ENCODE results near the gene CCDC50.

The CCDC50 gene

DNA sequence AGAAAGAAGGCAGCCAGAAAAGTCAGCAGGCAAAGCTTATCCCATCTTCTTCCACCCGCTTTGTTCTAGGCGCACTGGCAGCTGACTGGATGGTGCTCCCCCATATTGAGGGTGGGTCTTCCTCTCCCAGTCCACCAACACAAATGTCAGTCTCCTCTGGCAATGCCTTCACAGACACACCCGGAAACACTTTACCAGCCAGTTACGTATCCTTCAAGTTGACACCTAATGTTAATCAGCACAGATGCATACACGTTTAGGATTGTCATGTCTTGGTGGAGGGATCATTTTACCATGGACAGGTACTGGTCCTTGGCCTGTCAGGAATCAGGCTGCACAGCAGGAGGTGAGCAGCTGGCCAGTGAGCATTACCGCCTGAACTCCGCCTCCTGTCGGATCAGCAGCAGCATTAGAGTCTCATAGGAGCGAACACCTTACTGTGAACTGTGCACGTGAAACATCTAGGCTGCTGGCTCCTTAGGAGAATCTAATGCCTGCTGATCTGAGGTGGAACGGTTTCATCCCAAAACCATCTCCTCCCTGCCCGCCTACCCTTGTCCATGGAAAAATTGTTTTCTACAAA lies 72.7 kb downstream of the CCDC50 start:
- Histone ChIP-seq H3K4me3 (replicated peaks; ENCODE audit: low read depth, low read length) (no peak overlapping the region), H3K36me3 (ENCODE audit: control insufficient read depth, insufficient read depth, low read length) (no peaks in the 10 kb centered on the region; the same call in 1 of the 2 replicates), H3K27me3 (replicated peaks; ENCODE audit: control insufficient read depth, insufficient read depth, low read length) (no peaks in the 10 kb centered on the region)
- TF ChIP-seq, protein P1, sequence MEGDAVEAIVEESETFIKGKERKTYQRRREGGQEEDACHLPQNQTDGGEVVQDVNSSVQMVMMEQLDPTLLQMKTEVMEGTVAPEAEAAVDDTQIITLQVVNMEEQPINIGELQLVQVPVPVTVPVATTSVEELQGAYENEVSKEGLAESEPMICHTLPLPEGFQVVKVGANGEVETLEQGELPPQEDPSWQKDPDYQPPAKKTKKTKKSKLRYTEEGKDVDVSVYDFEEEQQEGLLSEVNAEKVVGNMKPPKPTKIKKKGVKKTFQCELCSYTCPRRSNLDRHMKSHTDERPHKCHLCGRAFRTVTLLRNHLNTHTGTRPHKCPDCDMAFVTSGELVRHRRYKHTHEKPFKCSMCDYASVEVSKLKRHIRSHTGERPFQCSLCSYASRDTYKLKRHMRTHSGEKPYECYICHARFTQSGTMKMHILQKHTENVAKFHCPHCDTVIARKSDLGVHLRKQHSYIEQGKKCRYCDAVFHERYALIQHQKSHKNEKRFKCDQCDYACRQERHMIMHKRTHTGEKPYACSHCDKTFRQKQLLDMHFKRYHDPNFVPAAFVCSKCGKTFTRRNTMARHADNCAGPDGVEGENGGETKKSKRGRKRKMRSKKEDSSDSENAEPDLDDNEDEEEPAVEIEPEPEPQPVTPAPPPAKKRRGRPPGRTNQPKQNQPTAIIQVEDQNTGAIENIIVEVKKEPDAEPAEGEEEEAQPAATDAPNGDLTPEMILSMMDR (IDR thresholded peaks at IDR 0.05; ENCODE audit: insufficient read depth, low read length, poor library complexity, severe bottlenecking) = no peak
- DNase-seq (ENCODE audit: extremely low read depth, insufficient read length) = no peak

DNA sequence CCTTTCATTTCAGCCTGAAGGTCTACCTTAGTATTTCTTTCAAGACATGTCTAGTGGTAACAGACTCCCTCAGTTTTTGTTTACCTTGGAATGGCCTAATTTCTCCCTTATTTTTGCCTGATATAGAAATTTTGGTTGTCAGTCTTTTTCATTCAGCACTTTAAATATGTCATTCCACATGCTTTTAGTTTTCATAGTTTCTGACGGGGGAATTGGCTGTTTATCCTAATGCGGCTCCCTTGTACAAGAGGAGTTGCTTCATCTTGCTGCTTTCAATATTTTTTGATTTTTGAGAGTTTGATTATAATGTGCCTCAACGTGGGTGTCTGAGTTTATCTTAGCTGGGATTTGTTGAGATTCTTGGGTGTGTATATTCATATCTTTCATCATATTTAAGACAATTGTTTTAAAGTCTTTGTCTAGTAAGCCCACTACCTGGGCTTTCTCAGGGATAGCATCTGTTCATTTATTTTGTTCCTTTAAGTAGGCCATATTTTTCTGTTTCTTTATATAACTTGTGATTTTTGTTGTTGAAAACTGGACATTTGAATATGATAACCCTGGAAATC lies 80.7 kb downstream of the CCDC50 start:
- TF ChIP-seq, protein P1 (IDR thresholded peaks at IDR 0.05; ENCODE audit: insufficient read depth, low read length, poor library complexity, severe bottlenecking) = no peak
- no peaks in the 10 kb centered on the region for H3K27me3 ChIP-seq (replicated peaks; ENCODE audit: control insufficient read depth, insufficient read depth, low read length)
- DNase-seq (ENCODE audit: extremely low read depth, insufficient read length) = no peak
- no peaks in the 10 kb centered on the region for H3K36me3 ChIP-seq (ENCODE audit: control insufficient read depth, insufficient read depth, low read length)
- no peak overlapping the region for H3K4me3 ChIP-seq (replicated peaks; ENCODE audit: low read depth, low read length)

DNA sequence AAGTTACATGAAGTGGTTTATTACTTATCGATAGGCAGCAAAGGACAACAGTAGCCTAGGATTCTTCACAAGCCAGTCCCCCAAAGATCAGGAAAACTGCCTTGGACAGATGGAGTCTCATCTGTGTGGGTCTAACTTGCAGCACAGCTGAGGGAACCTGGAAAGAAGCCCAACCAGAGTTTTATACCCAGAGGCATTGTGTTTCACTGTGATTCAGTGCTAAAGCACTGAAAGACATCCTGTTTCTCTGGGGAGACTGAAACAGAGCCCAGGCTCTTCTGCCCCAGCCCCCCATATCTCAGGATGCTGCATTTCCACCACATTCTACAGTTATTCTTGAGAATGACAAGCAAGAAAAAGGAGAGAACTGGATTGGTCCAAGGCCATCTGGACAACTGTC lies 83.6 kb downstream of the CCDC50 start:
- Histone ChIP-seq H3K27me3 (replicated peaks; ENCODE audit: control insufficient read depth, insufficient read depth, low read length) (no peaks in the 10 kb centered on the region), H3K4me3 (replicated peaks; ENCODE audit: low read depth, low read length) (no peak overlapping the region), H3K36me3 (ENCODE audit: control insufficient read depth, insufficient read depth, low read length) (no peaks in the 10 kb centered on the region)
- DNase-seq (ENCODE audit: extremely low read depth, insufficient read length) = no peak
- TF ChIP-seq, protein P1 (IDR thresholded peaks at IDR 0.05; ENCODE audit: insufficient read depth, low read length, poor library complexity, severe bottlenecking) = no peak

DNA sequence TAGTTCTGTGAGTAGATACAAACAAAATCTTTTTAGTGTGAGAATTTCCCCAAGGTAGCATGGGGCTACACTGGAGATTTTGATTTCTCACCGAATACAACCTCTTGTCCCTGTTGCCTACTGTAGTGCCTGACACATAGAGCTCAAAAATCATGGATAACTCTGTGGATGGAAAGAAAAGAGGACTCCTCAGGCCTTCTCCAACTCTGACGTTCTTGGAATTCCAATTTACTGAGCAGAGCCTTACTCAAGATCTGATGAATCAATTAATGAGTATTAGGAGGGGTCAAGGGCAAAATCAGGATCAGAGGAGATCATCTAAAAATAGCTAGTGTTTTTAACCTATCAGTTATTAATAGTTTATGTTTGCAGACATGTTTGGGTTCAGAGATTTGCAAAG lies 85.1 kb downstream of the CCDC50 start:
- Histone ChIP-seq H3K36me3 (ENCODE audit: control insufficient read depth, insufficient read depth, low read length) (no peaks in the 10 kb centered on the region), H3K4me3 (replicated peaks; ENCODE audit: low read depth, low read length) (no peak overlapping the region), H3K27me3 (replicated peaks; ENCODE audit: control insufficient read depth, insufficient read depth, low read length) (no peaks in the 10 kb centered on the region)
- TF ChIP-seq, protein P1 (IDR thresholded peaks at IDR 0.05; ENCODE audit: insufficient read depth, low read length, poor library complexity, severe bottlenecking) = no peak
- DNase-seq (ENCODE audit: extremely low read depth, insufficient read length) = no peak

DNA sequence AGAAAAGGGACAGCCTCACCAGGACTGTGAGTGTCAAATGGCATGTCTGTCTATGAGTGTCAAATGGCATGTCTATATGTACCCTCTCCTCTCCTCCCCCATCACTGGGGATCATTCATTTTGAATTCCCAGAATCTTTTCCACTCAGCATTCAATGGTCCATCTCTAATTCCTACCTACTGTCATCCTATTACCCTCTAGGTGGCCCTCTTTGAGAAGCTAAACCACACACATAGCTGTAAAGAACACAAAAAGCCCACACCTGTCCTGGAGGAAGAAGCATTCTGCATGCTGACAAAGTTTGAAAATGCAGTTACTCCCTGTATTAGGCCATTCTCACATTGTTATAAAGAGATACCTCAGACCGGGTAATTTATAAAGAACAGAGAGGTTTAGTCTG lies 85.5 kb downstream of the CCDC50 start:
- no peak for DNase-seq (ENCODE audit: extremely low read depth, insufficient read length)
- no peak overlapping the region for H3K4me3 ChIP-seq (replicated peaks; ENCODE audit: low read depth, low read length)
- no peaks in the 10 kb centered on the region for H3K27me3 ChIP-seq (replicated peaks; ENCODE audit: control insufficient read depth, insufficient read depth, low read length)
- H3K36me3 ChIP-seq (ENCODE audit: control insufficient read depth, insufficient read depth, low read length) = no peaks in the 10 kb centered on the region
- TF ChIP-seq, protein P1 (IDR thresholded peaks at IDR 0.05; ENCODE audit: insufficient read depth, low read length, poor library complexity, severe bottlenecking) = no peak

Data from GM06990 (cell line).